ENCODE results near the gene GAN. TPM values are rescaled to one million over a fixed set of nuclear protein-coding genes. Genes with fewer than 3 reads are reported as not detected.
A peak's percentile ranks its signal among the peaks of the same experiment; 100 is the strongest.

The GAN gene
- total and polyA plus RNA-seq, 9 of the 15 experiments (the other 6 are each of a cell fraction or from before 2014, with no cell fraction given), result 0.83 to 15.1 (median 5.2) TPM

DNA sequence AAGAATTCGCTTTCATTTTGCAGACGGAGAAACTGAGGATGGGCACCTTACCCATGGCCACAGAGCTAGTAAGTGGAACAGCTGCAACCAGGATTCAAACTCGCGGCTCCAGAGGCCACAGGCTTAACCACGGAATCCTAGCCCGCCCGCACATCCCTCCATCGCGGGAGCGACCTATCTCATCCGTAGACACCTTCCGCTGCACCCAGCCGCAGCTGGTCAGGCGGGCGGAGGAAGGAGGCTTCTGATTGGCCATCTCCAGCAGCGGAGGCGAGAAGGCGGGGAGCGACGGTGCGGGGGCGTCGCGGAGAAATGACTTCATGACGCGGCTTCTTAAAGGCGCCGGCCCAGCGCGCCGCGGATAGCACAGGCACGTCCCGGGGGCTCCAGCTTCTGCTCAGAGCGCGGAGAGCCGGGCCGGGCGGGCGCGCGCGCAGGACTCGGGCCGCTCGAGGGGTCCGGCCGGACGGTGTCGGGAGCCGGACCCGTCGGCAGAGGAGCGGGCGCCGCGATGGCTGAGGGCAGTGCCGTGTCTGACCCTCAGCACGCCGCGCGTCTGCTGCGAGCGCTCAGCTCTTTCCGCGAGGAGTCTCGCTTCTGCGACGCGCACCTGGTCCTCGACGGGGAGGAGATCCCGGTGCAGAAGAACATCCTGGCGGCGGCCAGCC, at the start of gene GAN (continued):
- TF ChIP-seq, protein P1, sequence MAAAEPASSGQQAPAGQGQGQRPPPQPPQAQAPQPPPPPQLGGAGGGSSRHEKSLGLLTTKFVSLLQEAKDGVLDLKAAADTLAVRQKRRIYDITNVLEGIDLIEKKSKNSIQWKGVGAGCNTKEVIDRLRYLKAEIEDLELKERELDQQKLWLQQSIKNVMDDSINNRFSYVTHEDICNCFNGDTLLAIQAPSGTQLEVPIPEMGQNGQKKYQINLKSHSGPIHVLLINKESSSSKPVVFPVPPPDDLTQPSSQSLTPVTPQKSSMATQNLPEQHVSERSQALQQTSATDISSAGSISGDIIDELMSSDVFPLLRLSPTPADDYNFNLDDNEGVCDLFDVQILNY (CRISPR knock-in tag; IDR thresholded peaks at IDR 0.05), result no peak
- TF ChIP-seq KLF6 (CRISPR knock-in tag; IDR thresholded peaks at IDR 0.05; ENCODE audit: borderline replicate concordance), result no peak
- TF ChIP-seq ZNF695 (CRISPR knock-in tag; IDR thresholded peaks at IDR 0.05), result no peak
- peak; percentile 20 for TF ChIP-seq NFYB (IDR thresholded peaks at IDR 0.05; ENCODE audit: extremely low read depth, insufficient read length)
- TF ChIP-seq, protein P2, sequence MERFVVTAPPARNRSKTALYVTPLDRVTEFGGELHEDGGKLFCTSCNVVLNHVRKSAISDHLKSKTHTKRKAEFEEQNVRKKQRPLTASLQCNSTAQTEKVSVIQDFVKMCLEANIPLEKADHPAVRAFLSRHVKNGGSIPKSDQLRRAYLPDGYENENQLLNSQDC (CRISPR knock-in tag; IDR thresholded peaks at IDR 0.05), result no peak
- TF ChIP-seq NEUROD1 (IDR thresholded peaks at IDR 0.05; ENCODE audit: borderline replicate concordance, low read depth, low read length, partially characterized antibody), result peak; percentile 92
- no peak for TF ChIP-seq GATA2 (CRISPR knock-in tag; IDR thresholded peaks at IDR 0.05)
- TF ChIP-seq, protein P3, sequence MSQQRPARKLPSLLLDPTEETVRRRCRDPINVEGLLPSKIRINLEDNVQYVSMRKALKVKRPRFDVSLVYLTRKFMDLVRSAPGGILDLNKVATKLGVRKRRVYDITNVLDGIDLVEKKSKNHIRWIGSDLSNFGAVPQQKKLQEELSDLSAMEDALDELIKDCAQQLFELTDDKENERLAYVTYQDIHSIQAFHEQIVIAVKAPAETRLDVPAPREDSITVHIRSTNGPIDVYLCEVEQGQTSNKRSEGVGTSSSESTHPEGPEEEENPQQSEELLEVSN (IDR thresholded peaks at IDR 0.05; ENCODE audit: borderline replicate concordance in 1 of 2, extremely low read depth in 1 of 2, insufficient read depth in 1 of 2, insufficient read length in 1 of 2, low read depth in 1 of 2, low read length in 1 of 2, poor library complexity in 1 of 2, severe bottlenecking in 1 of 2), result peak; percentile 27 to 56
- peak; percentile 92 for TF ChIP-seq RBBP5 (IDR thresholded peaks at IDR 0.05; ENCODE audit: borderline replicate concordance, insufficient read depth, low read length, poor library complexity, severe bottlenecking)
- TF ChIP-seq BCOR (IDR thresholded peaks at IDR 0.05), result peak; percentile 70; the same call in 1 of the 2 replicates
- no peak; a peak in 1 of 3 replicates for TF ChIP-seq CBX3 (IDR thresholded peaks at IDR 0.05; ENCODE audit: borderline replicate concordance in 1 of 2, low read length in 2 of 2)
- 0 out of 2 replicates have a peak, but pooled peaks have one; percentile 40 for TF ChIP-seq RAD51 (IDR thresholded peaks at IDR 0.05; ENCODE audit: borderline replicate concordance, low read depth)
- peak; percentile 37 for TF ChIP-seq HMGN3 (IDR thresholded peaks at IDR 0.05; ENCODE audit: borderline replicate concordance, extremely low read depth, insufficient read length, low read depth, low read length)
- TF ChIP-seq MYBL2 (IDR thresholded peaks at IDR 0.05; ENCODE audit: low read depth), result no peak
- TF ChIP-seq MYBL2 (CRISPR knock-in tag; IDR thresholded peaks at IDR 0.05; ENCODE audit: borderline replicate concordance), result no peak
- TF ChIP-seq, protein P4, sequence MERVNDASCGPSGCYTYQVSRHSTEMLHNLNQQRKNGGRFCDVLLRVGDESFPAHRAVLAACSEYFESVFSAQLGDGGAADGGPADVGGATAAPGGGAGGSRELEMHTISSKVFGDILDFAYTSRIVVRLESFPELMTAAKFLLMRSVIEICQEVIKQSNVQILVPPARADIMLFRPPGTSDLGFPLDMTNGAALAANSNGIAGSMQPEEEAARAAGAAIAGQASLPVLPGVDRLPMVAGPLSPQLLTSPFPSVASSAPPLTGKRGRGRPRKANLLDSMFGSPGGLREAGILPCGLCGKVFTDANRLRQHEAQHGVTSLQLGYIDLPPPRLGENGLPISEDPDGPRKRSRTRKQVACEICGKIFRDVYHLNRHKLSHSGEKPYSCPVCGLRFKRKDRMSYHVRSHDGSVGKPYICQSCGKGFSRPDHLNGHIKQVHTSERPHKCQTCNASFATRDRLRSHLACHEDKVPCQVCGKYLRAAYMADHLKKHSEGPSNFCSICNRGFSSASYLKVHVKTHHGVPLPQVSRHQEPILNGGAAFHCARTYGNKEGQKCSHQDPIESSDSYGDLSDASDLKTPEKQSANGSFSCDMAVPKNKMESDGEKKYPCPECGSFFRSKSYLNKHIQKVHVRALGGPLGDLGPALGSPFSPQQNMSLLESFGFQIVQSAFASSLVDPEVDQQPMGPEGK (CRISPR knock-in tag; IDR thresholded peaks at IDR 0.05; ENCODE audit: borderline replicate concordance), result no peak
- peak; percentile 65; the same call in 1 of the 2 replicates for TF ChIP-seq ZKSCAN1 (IDR thresholded peaks at IDR 0.05; ENCODE audit: low read depth, low read length)
- TF ChIP-seq CAMTA2 (CRISPR knock-in tag; conservative IDR thresholded peaks at IDR 0.05), result 0 out of 2 replicates have a peak, but pooled peaks have one; percentile 63
- 0 out of 2 replicates have a peak, but pooled peaks have one; percentile 38 for TF ChIP-seq ZNF197 (CRISPR knock-in tag; IDR thresholded peaks at IDR 0.05; ENCODE audit: low read depth)
- no peak for TF ChIP-seq SP2 (IDR thresholded peaks at IDR 0.05; ENCODE audit: extremely low read depth, low read depth, low read length, poor library complexity, severe bottlenecking)
